ENCODE data around the gene SKIC2. TPM values are rescaled to one million over a fixed set of nuclear protein-coding genes. Genes with fewer than 3 reads are reported as not detected.
"Not testable (repeated sequence)": the region's sequence is repeated elsewhere in the genome, so short reads cannot be mapped to it uniquely, and the experiment has no call there.

SKIC2 gene
- 25.4 TPM for total RNA-seq
- 110 TPM for polyA plus RNA-seq
- long read RNA-seq, donor 1 = 0 reads
- long read RNA-seq, donor 2 = 0 reads
- long read RNA-seq, donor 3, partial matches to known transcripts = 12 of 15 reads
- long read RNA-seq, donor 3, other reads (novel, unspliced or antisense) = 0 of 15 reads
- long read RNA-seq, donor 4, partial matches to known transcripts = 6 of 7 reads
- long read RNA-seq, donor 4, other reads (novel, unspliced or antisense) = 0 of 7 reads
- long read RNA-seq, donor 5, partial matches to known transcripts = 6 of 8 reads
- long read RNA-seq, donor 5, other reads (novel, unspliced or antisense) = 0 of 8 reads
- long read RNA-seq, donor 6, partial matches to known transcripts = 0 of 1 reads
- long read RNA-seq, donor 6, other reads (novel, unspliced or antisense) = 0 of 1 reads
- long read RNA-seq, donor 7 = 0 reads
- long read RNA-seq, donor 8, partial matches to known transcripts = 0 of 1 reads
- long read RNA-seq, donor 8, other reads (novel, unspliced or antisense) = 0 of 1 reads
- long read RNA-seq, donor 9 = 0 reads
- long read RNA-seq, donor 10, partial matches to known transcripts = 0 of 1 reads
- long read RNA-seq, donor 10, other reads (novel, unspliced or antisense) = 0 of 1 reads

DNA sequence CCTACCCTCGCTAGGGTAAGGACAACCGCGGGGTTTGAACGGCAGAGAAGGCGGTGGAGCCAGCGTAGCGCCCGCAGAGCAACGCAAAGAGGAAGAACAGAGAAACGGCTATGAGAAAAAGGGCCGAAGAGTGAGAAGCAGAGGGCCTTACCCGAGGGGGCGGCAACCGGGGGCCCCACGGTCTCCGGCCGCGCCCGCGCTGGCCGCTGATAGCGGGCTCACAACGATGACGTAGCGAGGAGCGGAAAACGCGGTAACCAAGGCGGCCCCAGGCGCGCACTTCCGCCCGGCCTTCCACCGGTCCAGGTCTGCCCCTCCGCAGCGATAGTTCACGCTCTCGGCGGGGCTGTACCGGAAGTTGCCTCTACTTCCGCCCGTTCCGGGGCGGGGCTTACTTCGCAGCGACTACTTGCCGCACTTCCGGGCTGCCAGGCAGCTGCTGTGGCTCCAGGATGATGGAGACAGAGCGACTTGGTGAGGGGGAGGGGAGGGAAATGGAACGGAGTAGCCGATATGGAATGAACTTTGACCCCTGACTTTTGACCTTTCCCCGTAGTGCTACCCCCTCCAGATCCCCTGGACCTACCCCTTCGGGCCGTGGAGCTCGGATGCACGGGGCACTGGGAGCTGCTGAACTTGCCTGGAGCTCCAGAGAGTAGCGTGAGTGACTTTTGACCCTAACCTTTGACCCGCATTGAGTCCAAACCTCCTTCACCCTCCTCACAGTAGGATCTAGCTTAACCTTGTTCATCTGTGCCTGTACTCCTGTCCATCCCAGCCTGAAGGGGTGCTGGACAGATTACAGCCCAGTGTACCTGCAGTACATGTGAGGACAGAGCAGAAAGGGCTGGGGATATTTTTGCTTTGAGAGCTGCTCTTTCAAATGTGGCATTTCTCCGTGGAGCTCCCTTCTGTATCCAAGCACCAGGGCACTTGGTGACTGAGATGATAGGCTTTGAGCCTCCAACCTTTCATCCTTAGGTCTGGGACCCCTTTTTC is at the start of gene SKIC2, which contains the start of gene NELFE:
Gene SKIC2 (plus strand): TSS at position 435 of the 999 bp plus-strand sequence. CDS start 18 bp downstream, at position 453.
Gene NELFE (minus strand): TSS at position 231 of the 999 bp plus-strand sequence. CDS start 525 bp downstream, outside the sequence.
- under 1% methylated on average over 59 of the region's 59 CpGs for WGBS
- no peaks in the 10 kb centered on the region for H3K27me3 ChIP-seq (ENCODE audit: control insufficient read depth in 2 of 2, insufficient read depth in 1 of 2, low read length in 1 of 2)
- H3K4me1 ChIP-seq (ENCODE audit: control insufficient read depth in 2 of 2, insufficient read depth in 2 of 2, low read length in 2 of 2) = peaks cover 18 to 19% of the 10 kb centered on the region in 2 donors
- H3K36me3 ChIP-seq (ENCODE audit: control insufficient read depth in 2 of 2, insufficient read depth in 2 of 2, low read length in 1 of 2) = peaks cover 61 to 70% of the 10 kb centered on the region in 2 donors
- peak within 1 kb of the TSS; percentile 82 to 84 for H3K4me3 ChIP-seq (ENCODE audit: low read length in 2 of 2)
- DNase-seq (ENCODE audit: low read depth in 6 of 9, low spot score in 9 of 9) = peak; percentile 96 to 99 (median 98)
- H3K9me3 ChIP-seq (ENCODE audit: control insufficient read depth in 2 of 2, insufficient read depth in 1 of 2, low read length in 1 of 2) = peaks cover 0 to 4% of the 10 kb centered on the region in 2 donors
- peak within 1 kb of the TSS; percentile 77 to 83 for H3K27ac ChIP-seq (ENCODE audit: low read depth in 1 of 2, low read length in 1 of 2)

DNA sequence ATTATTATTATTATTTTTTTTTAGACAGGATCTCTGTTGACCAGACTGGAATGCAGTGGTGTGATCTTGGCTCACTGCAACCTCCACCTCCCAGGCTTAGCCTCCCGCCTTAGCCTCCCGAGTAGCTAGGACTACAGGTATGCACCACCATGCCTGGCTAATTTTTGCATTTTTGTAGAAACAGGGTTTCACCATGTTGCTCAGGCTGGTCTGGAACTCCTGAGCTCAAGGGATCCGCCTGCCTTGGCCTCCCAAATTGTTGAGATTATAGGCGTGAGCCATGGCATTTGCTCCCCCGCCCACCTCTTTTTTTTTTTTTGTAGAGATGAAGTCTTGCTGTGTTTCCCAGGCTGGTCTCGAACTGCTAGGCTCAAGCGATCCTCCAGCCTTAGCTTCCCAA is 49.7 kb upstream of the SKIC2 start:
- H3K9me3 ChIP-seq (ENCODE audit: control insufficient read depth in 2 of 2, insufficient read depth in 1 of 2, low read length in 1 of 2); H3K4me3 ChIP-seq (ENCODE audit: low read length in 2 of 2); H3K27me3 ChIP-seq (ENCODE audit: control insufficient read depth in 2 of 2, insufficient read depth in 1 of 2, low read length in 1 of 2); H3K4me1 ChIP-seq (ENCODE audit: control insufficient read depth in 2 of 2, insufficient read depth in 2 of 2, low read length in 2 of 2); H3K36me3 ChIP-seq (ENCODE audit: control insufficient read depth in 2 of 2, insufficient read depth in 2 of 2, low read length in 1 of 2); H3K27ac ChIP-seq (ENCODE audit: low read depth in 1 of 2, low read length in 1 of 2); DNase-seq (ENCODE audit: low read depth in 6 of 9, low spot score in 9 of 9): not testable (repeated sequence)
- 97% methylated on average over 7 of the region's 7 CpGs for WGBS

DNA sequence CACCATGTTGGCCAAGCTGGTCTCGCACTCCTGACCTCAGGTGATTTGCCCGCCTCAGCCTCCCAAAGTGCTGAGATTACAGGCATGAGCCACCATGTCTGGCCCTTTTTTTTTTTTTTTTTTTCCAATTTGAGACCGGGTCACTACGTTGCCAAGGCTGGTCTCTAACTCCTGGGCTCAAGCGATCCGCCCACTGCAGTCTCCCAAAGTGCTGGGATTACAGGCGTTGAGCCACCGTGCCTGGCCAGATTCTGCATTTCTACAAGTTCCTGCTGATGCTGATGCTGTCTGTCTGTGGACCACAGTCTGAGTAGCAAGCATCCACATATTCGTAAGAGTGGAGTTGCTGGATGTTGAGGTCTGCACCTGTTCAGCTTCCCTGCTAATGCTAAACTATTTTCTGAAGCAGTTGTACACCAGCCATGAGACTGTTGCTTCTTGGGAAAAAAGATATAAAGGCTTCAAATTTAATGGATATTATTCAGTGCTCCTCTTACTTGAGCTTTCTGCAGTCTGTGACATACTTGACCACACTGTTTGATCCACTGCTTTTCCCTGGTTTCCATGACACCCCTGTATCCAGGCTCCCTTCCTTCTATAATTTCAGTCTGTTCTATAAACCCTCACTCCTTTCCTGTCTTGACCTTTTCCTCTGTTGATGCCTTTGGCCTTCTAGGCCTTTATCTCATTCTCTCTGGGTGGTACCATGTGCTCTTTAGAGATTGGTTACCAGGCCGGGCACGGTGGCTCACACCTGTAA is 47.0 kb upstream of the SKIC2 start:
- 91% methylated on average over 11 of the region's 11 CpGs for WGBS
- H3K27me3 ChIP-seq (ENCODE audit: control insufficient read depth in 2 of 2, insufficient read depth in 1 of 2, low read length in 1 of 2) = no peaks in the 10 kb centered on the region
- no peak overlapping the region for H3K4me3 ChIP-seq (ENCODE audit: low read length in 2 of 2)
- DNase-seq (ENCODE audit: low read depth in 6 of 9, low spot score in 9 of 9) = no peak
- no peaks in the 10 kb centered on the region for H3K36me3 ChIP-seq (ENCODE audit: control insufficient read depth in 2 of 2, insufficient read depth in 2 of 2, low read length in 1 of 2)
- H3K9me3 ChIP-seq (ENCODE audit: control insufficient read depth in 2 of 2, insufficient read depth in 1 of 2, low read length in 1 of 2) = no peaks in the 10 kb centered on the region
- H3K27ac ChIP-seq (ENCODE audit: low read depth in 1 of 2, low read length in 1 of 2) = no peak overlapping the region
- H3K4me1 ChIP-seq (ENCODE audit: control insufficient read depth in 2 of 2, insufficient read depth in 2 of 2, low read length in 2 of 2) = no peaks in the 10 kb centered on the region

DNA sequence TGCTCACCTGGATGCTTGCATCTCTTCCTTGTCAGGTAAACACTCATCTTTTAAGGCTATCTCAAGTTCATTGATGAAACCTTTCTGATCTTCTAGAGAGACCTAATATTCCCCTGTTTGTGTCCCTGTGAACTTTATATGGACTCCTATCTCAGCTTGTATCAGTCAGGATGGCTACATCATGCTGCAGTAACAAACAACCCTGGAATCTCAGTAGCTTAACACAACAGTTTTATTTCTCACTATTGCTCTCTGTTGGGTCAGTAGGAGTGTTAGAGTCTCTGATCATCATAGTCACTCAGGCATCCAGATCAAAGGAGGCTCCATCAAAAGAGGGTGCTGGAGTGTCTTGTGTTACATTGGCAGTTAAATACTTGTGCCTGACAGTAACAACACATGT is 43.6 kb upstream of the SKIC2 start:
- H3K27ac ChIP-seq (ENCODE audit: low read depth in 1 of 2, low read length in 1 of 2) = no peak overlapping the region
- no peaks in the 10 kb centered on the region for H3K27me3 ChIP-seq (ENCODE audit: control insufficient read depth in 2 of 2, insufficient read depth in 1 of 2, low read length in 1 of 2)
- no peaks in the 10 kb centered on the region for H3K4me1 ChIP-seq (ENCODE audit: control insufficient read depth in 2 of 2, insufficient read depth in 2 of 2, low read length in 2 of 2)

DNA sequence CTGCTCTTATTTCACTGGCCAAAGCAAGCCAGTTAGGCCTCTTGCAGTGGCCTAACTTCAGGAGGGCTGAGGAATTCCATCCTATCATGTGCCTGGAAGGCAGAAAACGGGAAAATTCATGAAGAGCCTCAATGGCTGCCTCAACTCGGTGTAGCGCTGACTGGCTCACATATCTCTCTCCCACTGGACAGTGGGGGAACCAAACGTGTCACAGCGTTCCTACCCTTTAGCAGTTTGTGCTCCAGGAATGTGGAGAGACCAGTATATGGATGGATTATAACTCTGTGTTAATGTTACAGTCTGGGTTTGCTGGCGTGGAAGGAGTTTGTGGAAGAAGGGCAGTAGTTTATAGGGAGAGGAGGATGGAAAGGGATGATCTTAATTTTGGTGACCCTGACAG is 43.2 kb upstream of the SKIC2 start:
- Histone ChIP-seq H3K4me3 (ENCODE audit: low read length in 2 of 2) (no peak overlapping the region), H3K27me3 (ENCODE audit: control insufficient read depth in 2 of 2, insufficient read depth in 1 of 2, low read length in 1 of 2) (no peaks in the 10 kb centered on the region), H3K27ac (ENCODE audit: low read depth in 1 of 2, low read length in 1 of 2) (no peak overlapping the region), H3K4me1 (ENCODE audit: control insufficient read depth in 2 of 2, insufficient read depth in 2 of 2, low read length in 2 of 2) (no peaks in the 10 kb centered on the region), H3K36me3 (ENCODE audit: control insufficient read depth in 2 of 2, insufficient read depth in 2 of 2, low read length in 1 of 2) (no peaks in the 10 kb centered on the region), H3K9me3 (ENCODE audit: control insufficient read depth in 2 of 2, insufficient read depth in 1 of 2, low read length in 1 of 2) (no peaks in the 10 kb centered on the region)
- DNase-seq (ENCODE audit: low read depth in 6 of 9, low spot score in 9 of 9) = no peak
- 95% methylated on average over 6 of the region's 6 CpGs for WGBS

More for the DNA sequence above, 43.6 kb upstream of the SKIC2 start:
- H3K9me3 ChIP-seq (ENCODE audit: control insufficient read depth in 2 of 2, insufficient read depth in 1 of 2, low read length in 1 of 2) = no peaks in the 10 kb centered on the region
- no peak for DNase-seq (ENCODE audit: low read depth in 6 of 9, low spot score in 9 of 9)
- H3K4me3 ChIP-seq (ENCODE audit: low read length in 2 of 2) = no peak overlapping the region
- no peaks in the 10 kb centered on the region for H3K36me3 ChIP-seq (ENCODE audit: control insufficient read depth in 2 of 2, insufficient read depth in 2 of 2, low read length in 1 of 2)

DNA sequence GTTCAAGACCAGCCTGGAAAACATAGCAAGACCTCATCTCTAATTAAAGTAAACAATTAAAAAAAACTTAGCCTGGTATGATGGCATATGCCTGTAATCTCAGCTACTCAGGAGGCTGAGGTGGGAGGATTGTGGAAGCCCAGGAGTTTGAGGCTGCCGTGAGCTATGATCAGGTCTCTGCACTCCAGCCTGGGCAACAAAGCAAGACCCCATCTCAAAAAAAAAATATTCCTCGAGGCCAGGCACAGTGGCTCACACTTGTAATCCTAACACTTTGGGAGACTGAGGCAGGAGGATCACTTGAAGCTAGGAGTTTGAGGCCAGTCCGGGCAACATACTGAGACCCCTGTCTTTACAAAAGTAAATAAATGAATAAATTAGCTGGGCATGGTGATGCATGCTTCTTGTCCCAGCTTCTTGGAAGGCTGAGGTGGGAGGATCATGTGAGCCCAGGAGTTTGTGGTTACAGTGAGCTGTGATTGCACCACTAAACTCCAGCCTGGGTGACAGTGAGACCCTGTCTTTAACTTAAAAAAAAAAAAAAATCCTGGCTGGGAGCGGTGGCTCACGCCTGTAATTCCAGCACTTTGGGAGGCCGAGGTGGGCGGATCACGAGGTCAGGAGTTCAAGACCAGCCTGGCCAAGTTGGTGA is 40.8 kb upstream of the SKIC2 start:
- 82% methylated on average over 8 of the region's 8 CpGs for WGBS
- H3K4me1 ChIP-seq (ENCODE audit: control insufficient read depth in 2 of 2, insufficient read depth in 2 of 2, low read length in 2 of 2) = no peaks in the 10 kb centered on the region
- H3K9me3 ChIP-seq (ENCODE audit: control insufficient read depth in 2 of 2, insufficient read depth in 1 of 2, low read length in 1 of 2) = no peaks in the 10 kb centered on the region
- H3K4me3 ChIP-seq (ENCODE audit: low read length in 2 of 2) = no peak overlapping the region
- no peak for DNase-seq (ENCODE audit: low read depth in 6 of 9, low spot score in 9 of 9)
- H3K27ac ChIP-seq (ENCODE audit: low read depth in 1 of 2, low read length in 1 of 2) = no peak overlapping the region
- H3K27me3 ChIP-seq (ENCODE audit: control insufficient read depth in 2 of 2, insufficient read depth in 1 of 2, low read length in 1 of 2) = no peaks in the 10 kb centered on the region
- no peaks in the 10 kb centered on the region for H3K36me3 ChIP-seq (ENCODE audit: control insufficient read depth in 2 of 2, insufficient read depth in 2 of 2, low read length in 1 of 2)

DNA sequence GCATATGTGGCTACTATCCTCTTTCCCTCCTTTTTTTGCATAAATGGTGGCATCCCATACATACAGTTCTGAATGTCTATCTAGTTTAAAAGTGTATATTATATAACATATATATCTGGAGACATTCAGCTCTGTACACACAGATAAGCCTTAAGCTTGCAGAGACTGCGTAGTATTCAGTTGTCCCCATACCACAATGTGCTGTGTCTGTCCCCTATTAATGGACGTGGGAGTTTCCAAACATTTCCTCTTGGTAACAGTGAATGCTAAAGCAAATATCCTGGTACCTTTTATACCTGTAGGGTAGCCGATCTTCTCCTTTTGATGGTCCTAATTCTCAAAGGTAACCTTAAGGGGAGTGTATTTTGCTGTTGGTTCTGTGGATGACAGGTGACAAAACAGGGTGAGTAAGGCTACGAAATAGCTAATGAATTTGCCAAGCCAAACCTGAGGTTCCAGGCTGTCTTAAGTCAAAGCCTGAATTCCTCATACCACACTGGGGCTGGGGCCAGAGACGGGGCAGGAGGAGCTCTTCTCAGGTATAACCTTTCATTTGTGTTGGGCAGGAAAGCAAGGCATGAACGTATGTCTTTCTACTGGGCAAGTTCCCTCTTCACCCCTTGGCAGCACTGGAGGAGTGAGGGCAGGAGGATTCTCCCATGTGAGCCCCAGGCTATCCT is 39.2 kb upstream of the SKIC2 start:
- no peaks in the 10 kb centered on the region for H3K27me3 ChIP-seq (ENCODE audit: control insufficient read depth in 2 of 2, insufficient read depth in 1 of 2, low read length in 1 of 2)
- 92% methylated on average over 6 of the region's 6 CpGs for WGBS
- no peaks in the 10 kb centered on the region for H3K9me3 ChIP-seq (ENCODE audit: control insufficient read depth in 2 of 2, insufficient read depth in 1 of 2, low read length in 1 of 2)
- H3K36me3 ChIP-seq (ENCODE audit: control insufficient read depth in 2 of 2, insufficient read depth in 2 of 2, low read length in 1 of 2) = no peaks in the 10 kb centered on the region
- no peaks in the 10 kb centered on the region for H3K4me1 ChIP-seq (ENCODE audit: control insufficient read depth in 2 of 2, insufficient read depth in 2 of 2, low read length in 2 of 2)
- DNase-seq (ENCODE audit: low read depth in 6 of 9, low spot score in 9 of 9) = no peak
- no peak overlapping the region for H3K4me3 ChIP-seq (ENCODE audit: low read length in 2 of 2)
- H3K27ac ChIP-seq (ENCODE audit: low read depth in 1 of 2, low read length in 1 of 2) = no peak overlapping the region

DNA sequence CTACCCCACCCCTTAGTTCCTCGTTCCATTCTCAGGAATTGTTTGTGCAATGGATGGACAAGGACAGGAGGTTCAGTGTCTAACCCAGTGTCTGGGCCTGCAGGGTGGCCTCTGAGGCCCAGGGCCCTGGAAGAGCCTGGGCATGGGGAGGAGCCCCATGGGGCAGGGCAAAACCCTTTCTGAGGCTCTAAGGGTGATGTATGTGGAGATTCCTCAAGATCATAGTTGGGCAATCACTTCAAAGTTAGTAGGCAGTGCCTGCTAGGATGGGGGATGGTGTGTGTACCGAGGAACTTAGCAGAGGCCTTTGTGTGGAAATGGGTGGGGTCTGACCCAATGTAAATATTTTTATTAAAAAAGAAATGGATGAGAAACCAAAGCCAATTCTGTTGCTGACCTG is 38.2 kb upstream of the SKIC2 start:
- Histone ChIP-seq H3K27ac (ENCODE audit: low read depth in 1 of 2, low read length in 1 of 2) (no peak overlapping the region), H3K9me3 (ENCODE audit: control insufficient read depth in 2 of 2, insufficient read depth in 1 of 2, low read length in 1 of 2) (no peaks in the 10 kb centered on the region), H3K4me3 (ENCODE audit: low read length in 2 of 2) (no peak overlapping the region), H3K36me3 (ENCODE audit: control insufficient read depth in 2 of 2, insufficient read depth in 2 of 2, low read length in 1 of 2) (no peaks in the 10 kb centered on the region), H3K4me1 (ENCODE audit: control insufficient read depth in 2 of 2, insufficient read depth in 2 of 2, low read length in 2 of 2) (no peaks in the 10 kb centered on the region), H3K27me3 (ENCODE audit: control insufficient read depth in 2 of 2, insufficient read depth in 1 of 2, low read length in 1 of 2) (no peaks in the 10 kb centered on the region)
- WGBS = 97% methylated on average over 2 of the region's 2 CpGs
- no peak for DNase-seq (ENCODE audit: low read depth in 6 of 9, low spot score in 9 of 9)
